Measurements from ENCODE around the gene NDUFAF3. TPM values are rescaled to one million over a fixed set of nuclear protein-coding genes. Genes with fewer than 3 reads are reported as not detected.
A peak's percentile ranks its signal among the peaks of the same experiment; 100 is the strongest.

The NDUFAF3 gene
- polyA plus RNA-seq, 3 donors: 42.1 to 93.4 (median 88.8) TPM

DNA sequence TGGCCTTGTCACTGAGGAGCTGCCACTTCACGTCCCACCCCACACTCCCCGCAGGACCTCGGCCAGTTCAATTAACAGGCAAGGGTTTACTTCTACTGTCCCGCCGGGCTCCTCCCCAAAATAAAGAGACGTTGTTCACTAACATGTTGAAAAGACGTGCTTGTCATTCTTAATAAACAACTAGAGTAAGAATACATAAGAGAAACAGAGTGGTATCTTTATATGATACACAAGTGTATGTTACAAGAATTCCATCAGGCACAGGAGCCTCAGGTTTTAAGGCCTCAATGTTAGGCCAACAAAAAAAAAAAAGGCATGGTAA lies 7.6 kb downstream of the NDUFAF3 start:
- Histone ChIP-seq H3K9me3 (replicated peaks in 1 of 2; ENCODE audit: control insufficient read depth in 1 of 2, insufficient read depth in 1 of 2, low read length in 2 of 2) (no peaks in the 10 kb centered on the region), H3K27ac (ENCODE audit: low read depth in 1 of 2, low read length in 2 of 2) (peak overlapping the region; percentile 77 to 92), H3K4me1 (ENCODE audit: control insufficient read depth in 1 of 2, insufficient read depth in 2 of 2, low read length in 2 of 2) (peaks cover 14 to 20% of the 10 kb centered on the region in 2 donors), H3K79me2 (ENCODE audit: insufficient read depth, low read length) (peaks cover 23% of the 10 kb centered on the region), H2AFZ (ENCODE audit: insufficient read depth, low read depth, low read length, poor library complexity, severe bottlenecking) (peak overlapping the region; percentile 73), H3K36me3 (replicated peaks in 1 of 2; ENCODE audit: control insufficient read depth in 1 of 2, insufficient read depth in 2 of 2, low read length in 2 of 2) (peaks cover 58 to 67% of the 10 kb centered on the region in 2 donors), H3K9ac (ENCODE audit: insufficient read depth, low read length, poor library complexity, severe bottlenecking) (peak overlapping the region; percentile 75), H3K27me3 (ENCODE audit: control insufficient read depth in 2 of 2, insufficient read depth in 2 of 2, low read length in 2 of 2) (no peaks in the 10 kb centered on the region), H4K20me1 (ENCODE audit: insufficient read depth, low read length) (no peaks in the 10 kb centered on the region), H3K4me2 (replicated peaks; ENCODE audit: extremely low read depth, low read length, poor library complexity, severe bottlenecking) (peak overlapping the region; percentile 78), H3K4me3 (replicated peaks in 1 of 3; ENCODE audit: low read depth in 2 of 3, low read length in 3 of 3) (peak overlapping the region in 1 of 3 experiments; percentile 76)
- no peak for DNase-seq
- intact Hi-C loops (cut with micrococcal nuclease): loop anchor here in 1 of 2 donors (1.0 kb wide), 1 partner anchor 8 kb away; no protein-coding TSS in a partner anchor
- Mint-ChIP-seq H3K4me3 (peak overlapping the region; percentile 79 to 88), H3K4me1 (peaks cover 25% of the 10 kb centered on the region), H3K9me3 (no peaks in the 10 kb centered on the region), H3K27ac (peak overlapping the region; percentile 88 to 98 (median 97)), H3K27me3 (ENCODE audit: low read depth in 3 of 3) (no peaks in the 10 kb centered on the region), H3K36me3 (peaks cover 57 to 63% of the 10 kb centered on the region in 2 donors)
- WGBS (ENCODE audit: insufficient coverage): 0% methylated on average over 1 of the region's 7 CpGs
- TF ChIP-seq, protein P1, sequence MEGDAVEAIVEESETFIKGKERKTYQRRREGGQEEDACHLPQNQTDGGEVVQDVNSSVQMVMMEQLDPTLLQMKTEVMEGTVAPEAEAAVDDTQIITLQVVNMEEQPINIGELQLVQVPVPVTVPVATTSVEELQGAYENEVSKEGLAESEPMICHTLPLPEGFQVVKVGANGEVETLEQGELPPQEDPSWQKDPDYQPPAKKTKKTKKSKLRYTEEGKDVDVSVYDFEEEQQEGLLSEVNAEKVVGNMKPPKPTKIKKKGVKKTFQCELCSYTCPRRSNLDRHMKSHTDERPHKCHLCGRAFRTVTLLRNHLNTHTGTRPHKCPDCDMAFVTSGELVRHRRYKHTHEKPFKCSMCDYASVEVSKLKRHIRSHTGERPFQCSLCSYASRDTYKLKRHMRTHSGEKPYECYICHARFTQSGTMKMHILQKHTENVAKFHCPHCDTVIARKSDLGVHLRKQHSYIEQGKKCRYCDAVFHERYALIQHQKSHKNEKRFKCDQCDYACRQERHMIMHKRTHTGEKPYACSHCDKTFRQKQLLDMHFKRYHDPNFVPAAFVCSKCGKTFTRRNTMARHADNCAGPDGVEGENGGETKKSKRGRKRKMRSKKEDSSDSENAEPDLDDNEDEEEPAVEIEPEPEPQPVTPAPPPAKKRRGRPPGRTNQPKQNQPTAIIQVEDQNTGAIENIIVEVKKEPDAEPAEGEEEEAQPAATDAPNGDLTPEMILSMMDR (IDR thresholded peaks at IDR 0.05): no peak

DNA sequence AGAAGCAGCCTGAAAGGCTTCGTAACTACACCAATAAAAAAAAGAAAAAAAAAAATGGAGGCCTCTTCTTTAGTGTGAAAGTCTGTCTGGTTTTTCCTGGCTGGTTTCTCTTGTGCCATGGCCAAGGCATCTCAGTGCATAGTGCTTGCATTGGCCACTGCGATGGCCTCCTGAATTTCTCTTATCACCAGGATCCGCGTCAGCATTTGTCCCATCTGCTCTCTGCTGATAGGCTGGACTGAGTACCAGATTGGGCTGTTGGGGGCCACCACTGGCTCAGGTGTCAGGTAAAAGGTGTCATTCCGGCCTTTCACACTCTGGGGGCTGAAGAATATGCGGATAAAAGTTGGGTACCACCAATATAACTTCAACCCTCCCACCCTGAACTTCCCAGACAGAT lies 8.4 kb downstream of the NDUFAF3 start:
- Histone ChIP-seq H3K79me2 (ENCODE audit: insufficient read depth, low read length) (peaks cover 19% of the 10 kb centered on the region), H3K4me2 (replicated peaks; ENCODE audit: extremely low read depth, low read length, poor library complexity, severe bottlenecking) (no peak overlapping the region), H2AFZ (ENCODE audit: insufficient read depth, low read depth, low read length, poor library complexity, severe bottlenecking) (no peak overlapping the region), H3K27me3 (ENCODE audit: control insufficient read depth in 2 of 2, insufficient read depth in 2 of 2, low read length in 2 of 2) (no peaks in the 10 kb centered on the region), H3K9ac (ENCODE audit: insufficient read depth, low read length, poor library complexity, severe bottlenecking) (no peak overlapping the region), H4K20me1 (ENCODE audit: insufficient read depth, low read length) (no peaks in the 10 kb centered on the region), H3K4me3 (replicated peaks in 1 of 3; ENCODE audit: low read depth in 2 of 3, low read length in 3 of 3) (no peak overlapping the region), H3K9me3 (replicated peaks in 1 of 2; ENCODE audit: control insufficient read depth in 1 of 2, insufficient read depth in 1 of 2, low read length in 2 of 2) (no peaks in the 10 kb centered on the region), H3K4me1 (ENCODE audit: control insufficient read depth in 1 of 2, insufficient read depth in 2 of 2, low read length in 2 of 2) (peaks cover 19 to 26% of the 10 kb centered on the region in 2 donors), H3K36me3 (replicated peaks in 1 of 2; ENCODE audit: control insufficient read depth in 1 of 2, insufficient read depth in 2 of 2, low read length in 2 of 2) (peaks cover 55 to 65% of the 10 kb centered on the region in 2 donors), H3K27ac (ENCODE audit: low read depth in 1 of 2, low read length in 2 of 2) (peak overlapping the region; percentile 29 to 92)
- TF ChIP-seq, protein P1 (IDR thresholded peaks at IDR 0.05): no peak
- intact Hi-C loops (cut with micrococcal nuclease): loop anchor here in 1 of 2 donors (5.0 kb wide), 1 partner anchor 67 kb away; no protein-coding TSS in a partner anchor
- Mint-ChIP-seq H3K36me3 (peaks cover 57 to 63% of the 10 kb centered on the region in 2 donors), H3K27ac (peak overlapping the region; percentile 54 to 97 (median 88)), H3K4me3 (no peak overlapping the region), H3K9me3 (no peaks in the 10 kb centered on the region), H3K27me3 (ENCODE audit: low read depth in 3 of 3) (no peaks in the 10 kb centered on the region), H3K4me1 (peaks cover 30% of the 10 kb centered on the region)
- no peak for DNase-seq
- WGBS (ENCODE audit: insufficient coverage): 100% methylated on average over 4 of the region's 6 CpGs
